HEK293 (cell line): ENCODE measurements around the gene HDGF.
A peak's percentile ranks its signal among the peaks of the same experiment; 100 is the strongest.

Source experiments
- BCL11A ChIP-seq: fragments of 450-650 bp; formaldehyde crosslinking; IDR thresholded peaks from 2 replicates; pipeline ENCODE4 v1.5.1; 2016; ENCODE audit warnings: low read depth, missing biosample characterization, missing genetic modification characterization
- BCL6B ChIP-seq: fragments of 450-650 bp; formaldehyde crosslinking; IDR thresholded peaks from 2 replicates; pipeline ENCODE4 v1.5.1; 2017; ENCODE audit warnings: missing biosample characterization, missing genetic modification characterization
- CTCF ChIP-seq: fragments of 450-650 bp; formaldehyde crosslinking; IDR thresholded peaks from 2 replicates; pipeline ENCODE4 v1.5.1; 2016; ENCODE audit warnings: missing biosample characterization, missing genetic modification characterization
- EGR2 ChIP-seq: fragments of 450-650 bp; formaldehyde crosslinking; IDR thresholded peaks from 2 replicates; pipeline ENCODE4 v1.5.1; 2016; ENCODE audit warnings: low read depth, missing biosample characterization, missing genetic modification characterization
- GLIS1 ChIP-seq: fragments of 450-650 bp; formaldehyde crosslinking; IDR thresholded peaks from 2 replicates; pipeline ENCODE4 v1.5.1; 2016; ENCODE audit warnings: missing biosample characterization, missing genetic modification characterization
- GLIS2 ChIP-seq: fragments of 450-650 bp; formaldehyde crosslinking; IDR thresholded peaks from 2 replicates; pipeline ENCODE4 v1.5.1; 2016; ENCODE audit warnings: missing biosample characterization, missing genetic modification characterization
- IKZF3 ChIP-seq: fragments of 450-650 bp; IDR thresholded peaks from 2 replicates; pipeline ENCODE4 v1.5.0; 2018; ENCODE audit warnings: missing biosample characterization, mild to moderate bottlenecking, missing genetic modification characterization, moderate library complexity
- KLF8 ChIP-seq: fragments of 450-650 bp; formaldehyde crosslinking; IDR thresholded peaks from 2 replicates; pipeline ENCODE4 v1.5.1; 2016; ENCODE audit warnings: missing biosample characterization, missing genetic modification characterization
- KLF9 ChIP-seq: fragments of 450-650 bp; formaldehyde crosslinking; IDR thresholded peaks from 2 replicates; pipeline ENCODE4 v1.5.1; 2016; ENCODE audit warnings: missing biosample characterization, missing genetic modification characterization, low read depth
- PRDM10 ChIP-seq: fragments of 450-650 bp; formaldehyde crosslinking; IDR thresholded peaks from 2 replicates; pipeline ENCODE4 v1.5.1; 2016; ENCODE audit warnings: missing biosample characterization, missing genetic modification characterization
- SCRT2 ChIP-seq: fragments of 450-650 bp; formaldehyde crosslinking; IDR thresholded peaks from 2 replicates; pipeline ENCODE4 v1.5.1; 2016; ENCODE audit warnings: missing biosample characterization, missing genetic modification characterization
- TCF7L2 ChIP-seq: IDR thresholded peaks from 2 replicates; pipeline ENCODE4 v1.6.1; 2011; ENCODE audit warnings: low read depth, mild to moderate bottlenecking, inconsistent platforms, low read length, moderate library complexity, borderline replicate concordance
- ZBTB7A ChIP-seq: fragments of 450-650 bp; formaldehyde crosslinking; IDR thresholded peaks from 2 replicates; pipeline ENCODE4 v1.5.1; 2016; ENCODE audit warnings: low read depth, missing biosample characterization, missing genetic modification characterization
- ZIC2 ChIP-seq: fragments of 450-650 bp; formaldehyde crosslinking; IDR thresholded peaks from 2 replicates; pipeline ENCODE4 v1.5.1; 2016; ENCODE audit warnings: missing biosample characterization, missing genetic modification characterization
- ZNF155 ChIP-seq: fragments of 450-650 bp; formaldehyde crosslinking; IDR thresholded peaks from 2 replicates; pipeline ENCODE4 v1.5.1; 2016; ENCODE audit warnings: missing biosample characterization, missing genetic modification characterization
- ZNF391 ChIP-seq: fragments of 450-650 bp; formaldehyde crosslinking; IDR thresholded peaks from 2 replicates; pipeline ENCODE4 v1.5.1; 2016; ENCODE audit warnings: low read depth, missing biosample characterization, missing genetic modification characterization, borderline replicate concordance
- ZNF501 ChIP-seq: fragments of 450-650 bp; formaldehyde crosslinking; IDR thresholded peaks from 2 replicates; pipeline ENCODE4 v1.5.1; 2016; ENCODE audit warnings: missing biosample characterization, missing genetic modification characterization
- ZNF585B ChIP-seq: fragments of 450-650 bp; formaldehyde crosslinking; IDR thresholded peaks from 2 replicates; pipeline ENCODE4 v1.5.1; 2016; ENCODE audit warnings: missing biosample characterization, missing genetic modification characterization
- ZNF610 ChIP-seq: fragments of 450-650 bp; formaldehyde crosslinking; IDR thresholded peaks from 2 replicates; pipeline ENCODE4 v1.5.1; 2016; ENCODE audit warnings: missing biosample characterization, missing genetic modification characterization, borderline replicate concordance
- ZNF624 ChIP-seq: fragments of 450-650 bp; formaldehyde crosslinking; IDR thresholded peaks from 2 replicates; pipeline ENCODE4 v1.5.1; 2017; ENCODE audit warnings: missing biosample characterization, missing genetic modification characterization
- ZNF639 ChIP-seq: fragments of 450-650 bp; formaldehyde crosslinking; IDR thresholded peaks from 2 replicates; pipeline ENCODE4 v1.5.1; 2016; ENCODE audit warnings: missing biosample characterization, missing genetic modification characterization
- ZNF658 ChIP-seq: fragments of 450-650 bp; formaldehyde crosslinking; IDR thresholded peaks from 2 replicates; pipeline ENCODE4; 2016; ENCODE audit warnings: missing biosample characterization, missing genetic modification characterization
- ZNF707 ChIP-seq: fragments of 450-650 bp; formaldehyde crosslinking; IDR thresholded peaks from 2 replicates; pipeline ENCODE4 v1.5.1; 2016; ENCODE audit warnings: missing biosample characterization, missing genetic modification characterization
- ZNF776 ChIP-seq: fragments of 450-650 bp; formaldehyde crosslinking; IDR thresholded peaks from 2 replicates; pipeline ENCODE4 v1.5.0; 2017; ENCODE audit warnings: missing biosample characterization, missing genetic modification characterization, borderline replicate concordance
- ZNF777 ChIP-seq: fragments of 450-650 bp; formaldehyde crosslinking; IDR thresholded peaks from 2 replicates; pipeline ENCODE4 v1.5.1; 2017; ENCODE audit warnings: missing biosample characterization, missing genetic modification characterization, borderline replicate concordance
- ZNF792 ChIP-seq: fragments of 450-650 bp; formaldehyde crosslinking; IDR thresholded peaks from 2 replicates; pipeline ENCODE4 v1.5.1; 2016; ENCODE audit warnings: missing biosample characterization, missing genetic modification characterization
- ZNF837 ChIP-seq: fragments of 450-650 bp; formaldehyde crosslinking; IDR thresholded peaks from 2 replicates; pipeline ENCODE4 v1.5.1; 2016; ENCODE audit warnings: missing biosample characterization, missing genetic modification characterization
- TF ChIP-seq, protein P1 (sequence below): fragments of 450-650 bp; formaldehyde crosslinking; IDR thresholded peaks from 2 replicates; pipeline ENCODE4 v1.5.1; 2016; ENCODE audit warnings: missing biosample characterization, missing genetic modification characterization
- TF ChIP-seq, protein P2 (sequence below): fragments of 450-650 bp; formaldehyde crosslinking; IDR thresholded peaks from 2 replicates; pipeline ENCODE4 v1.5.1; 2016; ENCODE audit warnings: missing biosample characterization, missing genetic modification characterization, borderline replicate concordance

HDGF gene

GRCh38 chr1:156740741-156741480, 10.6 kb downstream of the HDGF start, which contains the start of gene MRPL24 (continued):
- no peak for TF ChIP-seq ZNF792
- TF ChIP-seq ZNF501: peak; percentile 93
- no peak; the same call in 1 of the 2 replicates for TF ChIP-seq SCRT2 (tag by site-specific recombination)
- peak; percentile 74; the same call in 1 of the 2 replicates for TF ChIP-seq BCL11A
- TF ChIP-seq ZIC2 (tag by site-specific recombination): peak; percentile 14; the same call in 1 of the 2 replicates
- TF ChIP-seq ZNF610 (tag by site-specific recombination): no peak
- TF ChIP-seq ZNF391 (tag by site-specific recombination): peak; percentile 93; the same call in 1 of the 2 replicates
- no peak for TF ChIP-seq ZNF837 (tag by site-specific recombination)
- 0 out of 2 replicates have a peak, but pooled peaks have one; percentile 54 for TF ChIP-seq ZBTB7A (tag by site-specific recombination)
- no peak for TF ChIP-seq BCL6B (tag by site-specific recombination)
- TF ChIP-seq, protein P1, sequence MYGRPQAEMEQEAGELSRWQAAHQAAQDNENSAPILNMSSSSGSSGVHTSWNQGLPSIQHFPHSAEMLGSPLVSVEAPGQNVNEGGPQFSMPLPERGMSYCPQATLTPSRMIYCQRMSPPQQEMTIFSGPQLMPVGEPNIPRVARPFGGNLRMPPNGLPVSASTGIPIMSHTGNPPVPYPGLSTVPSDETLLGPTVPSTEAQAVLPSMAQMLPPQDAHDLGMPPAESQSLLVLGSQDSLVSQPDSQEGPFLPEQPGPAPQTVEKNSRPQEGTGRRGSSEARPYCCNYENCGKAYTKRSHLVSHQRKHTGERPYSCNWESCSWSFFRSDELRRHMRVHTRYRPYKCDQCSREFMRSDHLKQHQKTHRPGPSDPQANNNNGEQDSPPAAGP (tag by site-specific recombination): peak; percentile 68
- peak; percentile 92 for TF ChIP-seq GLIS2
- TF ChIP-seq, protein P2, sequence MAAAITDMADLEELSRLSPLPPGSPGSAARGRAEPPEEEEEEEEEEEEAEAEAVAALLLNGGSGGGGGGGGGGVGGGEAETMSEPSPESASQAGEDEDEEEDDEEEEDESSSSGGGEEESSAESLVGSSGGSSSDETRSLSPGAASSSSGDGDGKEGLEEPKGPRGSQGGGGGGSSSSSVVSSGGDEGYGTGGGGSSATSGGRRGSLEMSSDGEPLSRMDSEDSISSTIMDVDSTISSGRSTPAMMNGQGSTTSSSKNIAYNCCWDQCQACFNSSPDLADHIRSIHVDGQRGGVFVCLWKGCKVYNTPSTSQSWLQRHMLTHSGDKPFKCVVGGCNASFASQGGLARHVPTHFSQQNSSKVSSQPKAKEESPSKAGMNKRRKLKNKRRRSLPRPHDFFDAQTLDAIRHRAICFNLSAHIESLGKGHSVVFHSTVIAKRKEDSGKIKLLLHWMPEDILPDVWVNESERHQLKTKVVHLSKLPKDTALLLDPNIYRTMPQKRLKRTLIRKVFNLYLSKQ (tag by site-specific recombination): no peak
- TF ChIP-seq GLIS1 (tag by site-specific recombination): peak; percentile 78
- TF ChIP-seq PRDM10 (tag by site-specific recombination): peak; percentile 92
- no peak for TF ChIP-seq ZNF585B (tag by site-specific recombination)
- TF ChIP-seq ZNF776 (tag by site-specific recombination): no peak
- peak; percentile 52; the same call in 1 of the 2 replicates for TF ChIP-seq IKZF3 (tag by site-specific recombination)
- 0 out of 2 replicates have a peak, but pooled peaks have one; percentile 51 for TF ChIP-seq ZNF777 (tag by site-specific recombination)
- peak; percentile 46; the same call in 1 of the 2 replicates for TF ChIP-seq EGR2 (tag by site-specific recombination)
- TF ChIP-seq ZNF658 (tag by site-specific recombination): no peak
- TF ChIP-seq ZNF155 (tag by site-specific recombination): no peak
- peak; percentile 93 for TF ChIP-seq KLF9
- TF ChIP-seq ZNF624 (tag by site-specific recombination): no peak
- peak; percentile 55; the same call in 1 of the 2 replicates for TF ChIP-seq ZNF639 (tag by site-specific recombination)
- 0 out of 2 replicates have a peak, but pooled peaks have one; percentile 11 for TF ChIP-seq CTCF
- TF ChIP-seq TCF7L2: no peak
- peak; percentile 99 for TF ChIP-seq KLF8 (tag by site-specific recombination)
- TF ChIP-seq ZNF707 (tag by site-specific recombination): no peak
